ENCODE data around the gene GRAMD4. TPM values are rescaled to one million over a fixed set of nuclear protein-coding genes. Genes with fewer than 3 reads are reported as not detected.

GRAMD4 gene
- polyA plus RNA-seq, 3 donors = 9.5 to 33.3 (median 12.6) TPM

DNA sequence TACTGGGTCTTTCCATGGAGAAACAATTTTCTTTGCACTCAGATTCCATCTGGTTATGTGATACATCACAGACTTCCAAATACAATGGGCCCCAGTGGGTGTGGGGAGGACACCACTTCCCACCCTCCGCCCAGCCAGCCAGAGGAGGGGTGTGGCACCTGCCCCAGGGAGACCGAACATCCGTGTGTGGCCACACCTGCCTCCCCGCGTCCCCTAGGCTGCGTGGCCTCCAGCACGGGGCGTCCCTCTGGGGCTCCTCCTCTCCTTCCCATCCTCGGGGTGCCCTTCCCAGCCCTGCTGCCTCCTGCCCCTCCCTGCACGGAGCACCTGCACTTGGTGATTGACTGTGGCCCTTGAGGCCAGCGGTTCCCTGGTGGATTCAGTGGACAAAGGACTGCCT lies 68.8 kb downstream of the GRAMD4 start:
- peaks cover 0 to 2% (median 0%) of the 10 kb centered on the region in 3 donors for H3K27me3 Mint-ChIP-seq (ENCODE audit: low read depth in 3 of 3)
- no peak overlapping the region for H2AFZ ChIP-seq (ENCODE audit: insufficient read depth, low read depth, low read length, poor library complexity, severe bottlenecking)
- peaks cover 54 to 75% of the 10 kb centered on the region in 2 donors for H3K36me3 ChIP-seq (replicated peaks in 1 of 2; ENCODE audit: control insufficient read depth in 1 of 2, insufficient read depth in 2 of 2, low read length in 2 of 2)
- no peaks in the 10 kb centered on the region for H3K79me2 ChIP-seq (ENCODE audit: insufficient read depth, low read length)
- peaks cover 0 to 3% (median 0%) of the 10 kb centered on the region in 7 donors for H3K9me3 Mint-ChIP-seq
- peak overlapping the region in 2 of 7 donors; percentile 35 to 47 for H3K27ac Mint-ChIP-seq
- 90% methylated on average over 10 of the region's 11 CpGs for WGBS (ENCODE audit: insufficient coverage)
- H3K9me3 ChIP-seq (replicated peaks in 1 of 2; ENCODE audit: control insufficient read depth in 1 of 2, insufficient read depth in 1 of 2, low read length in 2 of 2) = no peaks in the 10 kb centered on the region
- H3K27ac ChIP-seq (ENCODE audit: low read depth in 1 of 2, low read length in 2 of 2) = no peak overlapping the region
- no peak overlapping the region for H3K4me3 ChIP-seq (replicated peaks in 1 of 3; ENCODE audit: low read depth in 2 of 3, low read length in 3 of 3)
- intact Hi-C loops (cut with micrococcal nuclease) = loop anchor here in 1 of 2 donors (10.0 kb wide), 1 partner anchor 124 kb away; no protein-coding TSS in a partner anchor
- H3K4me1 ChIP-seq (ENCODE audit: control insufficient read depth in 1 of 2, insufficient read depth in 2 of 2, low read length in 2 of 2) = peaks cover 29 to 34% of the 10 kb centered on the region in 2 donors
- H3K9ac ChIP-seq (ENCODE audit: insufficient read depth, low read length, poor library complexity, severe bottlenecking) = no peak overlapping the region
- no peak for DNase-seq
- TF ChIP-seq, protein P1, sequence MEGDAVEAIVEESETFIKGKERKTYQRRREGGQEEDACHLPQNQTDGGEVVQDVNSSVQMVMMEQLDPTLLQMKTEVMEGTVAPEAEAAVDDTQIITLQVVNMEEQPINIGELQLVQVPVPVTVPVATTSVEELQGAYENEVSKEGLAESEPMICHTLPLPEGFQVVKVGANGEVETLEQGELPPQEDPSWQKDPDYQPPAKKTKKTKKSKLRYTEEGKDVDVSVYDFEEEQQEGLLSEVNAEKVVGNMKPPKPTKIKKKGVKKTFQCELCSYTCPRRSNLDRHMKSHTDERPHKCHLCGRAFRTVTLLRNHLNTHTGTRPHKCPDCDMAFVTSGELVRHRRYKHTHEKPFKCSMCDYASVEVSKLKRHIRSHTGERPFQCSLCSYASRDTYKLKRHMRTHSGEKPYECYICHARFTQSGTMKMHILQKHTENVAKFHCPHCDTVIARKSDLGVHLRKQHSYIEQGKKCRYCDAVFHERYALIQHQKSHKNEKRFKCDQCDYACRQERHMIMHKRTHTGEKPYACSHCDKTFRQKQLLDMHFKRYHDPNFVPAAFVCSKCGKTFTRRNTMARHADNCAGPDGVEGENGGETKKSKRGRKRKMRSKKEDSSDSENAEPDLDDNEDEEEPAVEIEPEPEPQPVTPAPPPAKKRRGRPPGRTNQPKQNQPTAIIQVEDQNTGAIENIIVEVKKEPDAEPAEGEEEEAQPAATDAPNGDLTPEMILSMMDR (IDR thresholded peaks at IDR 0.05) = no peak
- peaks cover 70 to 80% of the 10 kb centered on the region in 2 donors for H3K36me3 Mint-ChIP-seq
- no peak overlapping the region for H3K4me3 Mint-ChIP-seq
- H4K20me1 ChIP-seq (ENCODE audit: insufficient read depth, low read length) = peaks cover 49% of the 10 kb centered on the region
- H3K27me3 ChIP-seq (ENCODE audit: control insufficient read depth in 2 of 2, insufficient read depth in 2 of 2, low read length in 2 of 2) = no peaks in the 10 kb centered on the region
- no peak overlapping the region for H3K4me2 ChIP-seq (replicated peaks; ENCODE audit: extremely low read depth, low read length, poor library complexity, severe bottlenecking)
- H3K4me1 Mint-ChIP-seq = peaks cover 31% of the 10 kb centered on the region

DNA sequence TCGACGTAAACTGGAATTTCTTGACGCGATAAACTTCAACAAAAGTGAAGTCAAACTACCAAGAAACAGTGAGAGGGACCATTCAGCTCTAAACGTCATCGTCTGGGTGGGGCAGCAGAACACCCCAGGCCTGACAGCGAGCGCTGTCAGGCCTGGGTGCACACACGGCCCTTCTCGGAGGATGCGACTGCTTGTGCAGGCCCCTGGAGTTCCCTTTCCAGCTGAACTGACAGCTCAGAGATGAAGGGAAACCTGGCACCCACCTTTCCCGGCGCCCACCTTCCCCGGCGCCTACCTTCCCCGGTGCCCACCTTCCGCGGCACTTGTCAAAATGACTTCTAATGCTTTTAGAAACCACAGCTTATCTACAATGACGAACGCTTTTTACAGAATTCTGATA lies 70.0 kb downstream of the GRAMD4 start:
- 95% methylated on average over 14 of the region's 20 CpGs for WGBS (ENCODE audit: insufficient coverage)
- DNase-seq = no peak
- intact Hi-C loops (cut with micrococcal nuclease) = no loop called here
- Mint-ChIP-seq H3K4me1 (peaks cover 19% of the 10 kb centered on the region), H3K27me3 (ENCODE audit: low read depth in 3 of 3) (peaks cover 0 to 2% (median 0%) of the 10 kb centered on the region in 3 donors), H3K36me3 (peaks cover 80 to 87% of the 10 kb centered on the region in 2 donors), H3K9me3 (peaks cover 0 to 1% (median 0%) of the 10 kb centered on the region in 7 donors), H3K4me3 (no peak overlapping the region), H3K27ac (no peak overlapping the region)
- peaks cover 17 to 22% of the 10 kb centered on the region in 2 donors for H3K4me1 ChIP-seq (ENCODE audit: control insufficient read depth in 1 of 2, insufficient read depth in 2 of 2, low read length in 2 of 2)
- H3K27me3 ChIP-seq (ENCODE audit: control insufficient read depth in 2 of 2, insufficient read depth in 2 of 2, low read length in 2 of 2) = no peaks in the 10 kb centered on the region
- peaks cover 66 to 87% of the 10 kb centered on the region in 2 donors for H3K36me3 ChIP-seq (replicated peaks in 1 of 2; ENCODE audit: control insufficient read depth in 1 of 2, insufficient read depth in 2 of 2, low read length in 2 of 2)
- H3K9ac ChIP-seq (ENCODE audit: insufficient read depth, low read length, poor library complexity, severe bottlenecking) = no peak overlapping the region
- H3K27ac ChIP-seq (ENCODE audit: low read depth in 1 of 2, low read length in 2 of 2) = no peak overlapping the region
- H2AFZ ChIP-seq (ENCODE audit: insufficient read depth, low read depth, low read length, poor library complexity, severe bottlenecking) = no peak overlapping the region
- TF ChIP-seq, protein P1 (IDR thresholded peaks at IDR 0.05) = no peak
- peaks cover 50% of the 10 kb centered on the region for H4K20me1 ChIP-seq (ENCODE audit: insufficient read depth, low read length)
- no peaks in the 10 kb centered on the region for H3K79me2 ChIP-seq (ENCODE audit: insufficient read depth, low read length)
- no peak overlapping the region for H3K4me3 ChIP-seq (replicated peaks in 1 of 3; ENCODE audit: low read depth in 2 of 3, low read length in 3 of 3)
- no peaks in the 10 kb centered on the region for H3K9me3 ChIP-seq (replicated peaks in 1 of 2; ENCODE audit: control insufficient read depth in 1 of 2, insufficient read depth in 1 of 2, low read length in 2 of 2)
- no peak overlapping the region for H3K4me2 ChIP-seq (replicated peaks; ENCODE audit: extremely low read depth, low read length, poor library complexity, severe bottlenecking)

All from CD14-positive monocyte (primary cell).